HG03432 (cell line): ENCODE results near the gene TTC21B.

Experiments
- ATAC-seq: cut with Tn5 transposase; IDR thresholded peaks from one replicate; pipeline ENCODE4 v1.9.1; 2021; ENCODE audit warnings: mild to moderate bottlenecking, moderate library complexity; ENCODE audit not compliant: unreplicated experiment

The TTC21B gene

GRCh38 chr2:165927353-165927752 lies 26.2 kb downstream of the TTC21B start:
- no peak for ATAC-seq

GRCh38 chr2:165924946-165925345 lies 28.6 kb downstream of the TTC21B start:
- ATAC-seq, result no peak

DNA sequence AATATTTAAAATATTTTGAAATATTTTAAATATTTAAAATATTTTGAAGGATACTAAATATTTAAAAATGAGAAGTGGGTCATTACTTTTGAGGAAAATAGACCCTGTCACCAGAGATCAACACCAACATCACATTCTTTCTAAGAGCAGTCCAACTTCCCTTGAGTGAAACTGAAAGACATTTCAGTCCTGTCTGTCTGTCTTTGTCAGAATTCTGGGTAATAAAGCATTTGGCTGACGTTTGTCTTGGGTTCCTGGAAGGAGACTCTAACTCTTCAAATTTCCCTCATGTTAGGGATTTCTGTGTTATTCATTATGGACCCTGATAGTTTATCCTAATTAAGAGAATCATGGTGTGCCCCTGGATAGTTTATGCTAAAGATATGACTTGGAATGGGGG lies 32.8 kb downstream of the TTC21B start:
- ATAC-seq, result no peak

DNA sequence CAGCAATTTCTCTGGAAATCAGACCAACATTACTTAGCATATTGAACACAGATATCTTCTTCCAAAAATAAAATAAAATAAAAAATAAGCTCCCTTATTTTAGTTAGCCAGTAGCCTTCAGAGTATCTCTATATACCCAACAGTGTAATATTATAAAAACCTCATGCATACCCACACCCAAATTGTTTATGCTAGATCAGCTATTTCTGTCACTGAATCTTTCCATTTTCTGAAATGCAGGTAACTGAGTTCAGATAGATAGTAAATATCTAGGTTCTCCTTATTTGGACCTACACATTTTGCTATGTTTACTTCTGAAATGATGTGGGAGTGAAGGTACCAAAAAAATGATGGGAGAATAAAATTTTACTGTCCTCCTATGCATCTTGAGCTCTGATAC lies 39.9 kb downstream of the TTC21B start:
- ATAC-seq, result no peak

DNA sequence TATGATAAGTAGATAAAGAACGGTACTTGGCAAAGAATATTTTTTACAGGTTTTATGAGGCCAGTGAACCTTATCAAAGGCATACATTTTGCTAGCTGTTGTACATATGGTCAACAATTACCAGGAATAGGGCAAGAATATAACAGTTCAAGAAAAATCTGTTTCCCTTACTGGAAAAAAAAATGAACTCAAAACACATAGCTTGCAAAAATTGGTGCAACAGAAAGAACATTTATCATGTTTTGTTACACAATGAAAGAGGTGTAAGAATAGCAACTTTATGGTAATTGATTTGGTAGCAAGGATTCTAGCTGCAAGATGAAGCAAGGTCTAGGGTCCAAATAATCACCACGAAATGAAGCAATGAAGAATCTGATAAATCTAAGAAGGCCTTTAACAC lies 41.6 kb downstream of the TTC21B start:
- ATAC-seq, result no peak

DNA sequence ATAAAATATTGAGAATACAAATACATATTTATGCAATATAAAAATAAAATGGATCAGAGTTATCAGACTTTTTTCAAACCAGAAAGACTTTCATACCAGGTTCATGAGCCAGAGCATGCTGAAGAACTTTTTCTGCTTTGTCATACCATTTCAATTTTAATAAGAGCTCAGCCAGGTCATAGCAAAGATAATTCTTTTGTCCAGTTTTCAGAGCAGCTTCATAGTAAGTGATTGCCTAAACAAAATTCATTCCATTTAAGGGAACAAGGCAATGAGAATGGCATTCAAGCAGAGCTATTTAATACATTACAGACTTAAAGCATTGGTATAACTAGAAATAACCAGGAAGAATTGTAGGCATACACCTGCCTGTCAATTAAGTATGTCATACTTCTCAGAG lies 42.3 kb downstream of the TTC21B start:
- ATAC-seq, result no peak

DNA sequence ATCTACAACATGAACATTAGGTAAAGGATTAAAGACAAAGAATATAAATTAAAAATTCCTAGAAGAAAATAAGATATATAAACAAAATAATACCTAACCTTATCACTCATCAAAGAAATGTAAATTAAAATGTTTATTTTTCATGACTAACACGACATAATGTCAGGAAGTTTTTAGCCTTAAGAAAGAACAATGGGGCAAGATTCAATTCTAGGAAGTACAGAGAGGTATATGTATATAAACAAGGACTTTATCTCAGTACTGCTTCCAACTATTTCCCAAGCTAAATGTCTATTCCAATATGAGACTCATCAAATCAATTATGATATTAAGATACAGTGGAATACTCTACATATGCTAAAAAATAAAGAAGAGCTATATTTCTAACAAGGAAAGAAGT lies 44.1 kb downstream of the TTC21B start:
- ATAC-seq, result no peak

- ATAC-seq, result no peak
Measured at GRCh38 chr2:165905854-165906253, 47.7 kb downstream of the TTC21B start.

DNA sequence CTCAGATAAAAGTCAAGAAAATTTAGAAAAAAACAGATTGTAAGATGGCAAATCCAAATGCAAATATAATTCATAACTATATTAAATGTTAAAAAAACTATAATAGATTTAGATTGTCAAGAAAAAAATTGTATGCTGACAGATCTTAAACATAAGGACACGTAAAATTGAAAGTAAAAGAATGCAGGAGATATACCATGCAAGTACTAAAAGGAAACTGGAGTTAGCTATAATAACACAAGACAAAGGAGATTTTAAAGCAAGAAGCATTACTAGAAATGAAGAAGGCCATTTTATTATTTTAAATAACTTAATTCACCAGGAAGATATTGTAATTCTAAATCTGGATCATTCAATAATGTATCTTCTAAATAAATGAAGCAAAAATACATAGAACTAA lies 48.3 kb downstream of the TTC21B start:
- no peak for ATAC-seq

DNA sequence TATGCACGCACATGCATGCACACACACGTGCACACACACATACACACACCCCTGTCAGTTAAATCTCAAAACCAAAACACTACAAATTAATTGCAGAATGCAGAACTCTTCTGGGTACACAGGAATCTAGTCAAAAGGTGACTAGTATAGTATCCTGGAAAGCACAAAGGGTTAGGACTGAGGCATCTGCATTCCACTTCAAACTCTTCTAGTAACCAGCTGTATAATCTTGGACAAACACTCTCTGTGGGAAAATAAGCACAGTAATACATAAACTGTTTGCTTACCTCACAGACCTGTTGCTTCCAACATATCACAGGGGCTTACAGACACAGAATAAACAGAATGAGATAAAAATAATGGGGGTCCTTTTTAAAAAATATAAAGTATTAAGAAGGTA lies 49.1 kb downstream of the TTC21B start:
- ATAC-seq, result no peak

DNA sequence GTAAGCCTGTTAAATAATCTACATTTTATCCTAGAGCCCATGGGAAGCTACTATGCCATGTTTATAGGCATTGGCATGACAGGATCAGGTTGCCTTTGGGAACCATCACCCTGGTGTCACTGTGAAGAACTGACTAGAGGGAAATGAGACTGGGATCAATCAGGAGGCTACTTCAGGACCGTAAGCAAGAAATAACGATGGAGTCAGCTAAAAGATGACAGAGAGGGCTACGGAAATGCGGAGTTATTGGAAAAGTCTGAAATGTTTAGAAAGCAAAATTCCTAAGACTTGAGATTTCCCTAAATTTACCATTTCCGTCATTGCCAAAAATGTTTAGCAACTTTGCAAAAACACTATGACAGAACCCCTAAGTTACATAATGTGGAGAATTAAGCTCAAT lies 50.2 kb downstream of the TTC21B start:
- no peak for ATAC-seq

GRCh38 chr2:165902934-165903333 lies 50.6 kb downstream of the TTC21B start:
- ATAC-seq, result peak; percentile 59

GRCh38 chr2:165901620-165902298 lies 51.8 kb downstream of the TTC21B start:
- no peak for ATAC-seq

GRCh38 chr2:165899311-165899710 lies 54.3 kb downstream of the TTC21B start:
- ATAC-seq, result no peak

DNA sequence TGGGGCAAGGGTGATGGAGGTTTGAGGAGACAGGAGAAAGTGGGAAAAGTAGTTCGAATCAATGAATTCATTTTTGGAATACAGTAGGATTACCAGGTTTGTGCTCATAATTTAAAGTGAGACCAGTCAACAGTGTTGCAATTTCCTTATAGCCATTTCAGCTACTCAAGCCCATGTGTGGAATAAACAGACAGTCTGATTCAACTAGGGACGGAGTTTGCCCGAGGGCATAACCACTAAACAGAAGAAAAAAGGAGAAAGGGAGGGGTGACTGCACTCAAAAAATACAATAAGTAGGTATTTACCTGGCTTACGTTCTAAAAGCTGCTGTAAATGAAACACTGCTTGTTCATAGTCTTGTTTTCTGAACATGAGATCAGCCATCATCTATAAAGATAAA lies 55.2 kb downstream of the TTC21B start:
- ATAC-seq, result no peak

- peak; percentile 60 for ATAC-seq
Measured at GRCh38 chr2:165897726-165898125, 55.9 kb downstream of the TTC21B start.

DNA sequence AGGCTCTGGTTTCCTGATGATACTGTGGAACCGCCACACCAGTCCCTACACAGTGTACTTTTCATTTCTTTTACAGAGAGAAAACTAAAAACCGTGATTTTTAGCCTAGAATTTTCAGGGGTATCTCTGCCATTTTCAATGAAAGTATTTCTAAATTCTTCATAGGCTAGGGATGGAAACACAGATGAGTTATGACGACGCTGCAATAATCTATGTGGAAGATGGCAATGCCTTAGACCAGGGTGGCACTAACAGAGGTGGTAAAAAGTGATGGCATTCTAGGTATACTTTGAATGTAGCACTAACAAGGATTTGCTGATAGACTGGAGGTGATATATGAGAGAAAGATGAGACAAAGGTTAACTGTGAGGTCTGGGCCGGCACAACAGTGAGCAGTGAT lies 56.5 kb downstream of the TTC21B start:
- ATAC-seq, result peak; percentile 18

DNA sequence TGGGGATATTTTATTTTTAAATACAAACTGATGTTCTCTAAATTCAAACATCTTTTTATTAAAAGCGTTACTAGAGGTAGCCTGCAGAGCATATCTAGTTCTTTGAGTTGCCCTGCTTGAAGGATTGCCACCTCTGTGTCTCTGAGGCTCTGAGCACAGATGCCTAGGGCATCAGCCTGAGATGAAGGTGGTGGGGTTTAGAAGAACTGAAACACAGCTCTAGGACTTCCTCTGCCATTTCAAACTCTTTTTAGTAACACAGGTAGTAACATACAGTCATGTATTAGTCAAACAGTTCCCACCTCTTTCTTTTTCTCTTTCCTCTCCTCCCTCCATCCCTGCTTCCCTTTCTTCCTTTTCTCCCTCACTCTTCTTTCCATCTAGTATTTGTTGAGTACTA lies 57.6 kb downstream of the TTC21B start:
- ATAC-seq, result peak; percentile 90

- no peak for ATAC-seq
Measured at GRCh38 chr2:165893556-165893955, 60.0 kb downstream of the TTC21B start.

GRCh38 chr2:165892526-165892925 lies 61.0 kb downstream of the TTC21B start:
- no peak for ATAC-seq

DNA sequence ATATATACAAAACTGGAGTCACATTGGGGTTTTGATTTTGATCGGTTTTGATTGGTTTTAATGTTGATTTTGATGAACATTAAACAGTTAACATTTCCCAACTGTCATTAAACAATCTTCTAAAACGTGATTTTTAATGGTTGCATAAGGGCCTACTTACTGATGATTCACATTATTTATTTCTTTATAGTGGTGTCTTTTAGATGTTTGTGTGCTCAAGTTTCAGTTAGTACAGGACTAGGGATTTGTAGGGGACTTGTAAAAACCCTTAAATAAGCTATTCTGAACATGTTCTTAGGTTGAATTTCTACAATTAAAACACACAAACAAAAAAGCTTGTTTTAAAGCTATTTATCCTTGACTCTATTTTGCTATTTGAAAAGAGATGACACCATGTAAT lies 61.6 kb downstream of the TTC21B start:
- no peak for ATAC-seq

DNA sequence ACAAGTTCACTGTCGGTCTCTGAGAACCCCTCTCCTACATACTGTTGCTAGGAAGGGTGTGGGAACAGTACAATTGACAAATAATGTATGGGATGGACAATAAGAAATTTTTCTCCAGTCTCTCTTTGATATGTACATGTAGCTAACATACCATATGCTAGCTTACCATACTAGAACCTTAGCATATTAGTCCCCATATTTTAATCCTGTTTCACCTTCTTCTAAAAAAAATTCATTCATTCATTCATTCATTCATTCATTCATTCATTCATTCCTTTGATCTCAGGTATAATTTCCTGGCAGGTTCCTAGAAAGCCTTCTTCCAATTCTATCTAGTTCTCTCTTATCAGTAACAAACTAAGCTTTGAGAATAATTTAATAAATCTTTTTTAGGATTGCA lies 62.2 kb downstream of the TTC21B start:
- no peak for ATAC-seq

DNA sequence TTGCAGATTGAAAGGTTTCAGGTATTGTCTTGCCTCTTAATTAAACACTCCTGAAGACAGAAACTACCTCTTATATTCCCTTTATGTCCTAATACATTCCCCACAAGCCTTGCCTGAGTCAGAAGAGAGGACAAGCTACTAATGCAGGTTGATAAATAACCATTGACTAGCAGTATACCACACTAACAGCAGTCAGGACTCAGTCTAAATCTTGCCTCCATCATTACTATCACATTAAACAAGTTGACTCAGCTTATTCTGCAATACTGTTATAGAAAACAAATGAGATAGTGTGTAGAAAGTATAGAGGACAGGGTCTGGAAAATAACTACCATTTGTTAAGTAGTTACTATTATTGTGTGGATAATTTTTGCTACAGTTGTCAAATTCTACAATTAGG lies 63.8 kb downstream of the TTC21B start:
- ATAC-seq, result no peak
